Measurements from ENCODE around the gene SERPINH1.

GRCh38 chr11:75570559-75571139, 8.6 kb downstream of the SERPINH1 start:
- TF ChIP-seq CTCF (IDR thresholded peaks at IDR 0.05) (no peak), EP300 (IDR thresholded peaks at IDR 0.05) (no peak)
